Measurements from ENCODE around the gene CCL22. TPM values are rescaled to one million over a fixed set of nuclear protein-coding genes. Genes with fewer than 3 reads are reported as not detected.
"Not testable (repeated sequence)": the region's sequence is repeated elsewhere in the genome, so short reads cannot be mapped to it uniquely, and the experiment has no call there.

Gene CCL22
- total RNA-seq, 1 donor from 2014 or later: not detected

DNA sequence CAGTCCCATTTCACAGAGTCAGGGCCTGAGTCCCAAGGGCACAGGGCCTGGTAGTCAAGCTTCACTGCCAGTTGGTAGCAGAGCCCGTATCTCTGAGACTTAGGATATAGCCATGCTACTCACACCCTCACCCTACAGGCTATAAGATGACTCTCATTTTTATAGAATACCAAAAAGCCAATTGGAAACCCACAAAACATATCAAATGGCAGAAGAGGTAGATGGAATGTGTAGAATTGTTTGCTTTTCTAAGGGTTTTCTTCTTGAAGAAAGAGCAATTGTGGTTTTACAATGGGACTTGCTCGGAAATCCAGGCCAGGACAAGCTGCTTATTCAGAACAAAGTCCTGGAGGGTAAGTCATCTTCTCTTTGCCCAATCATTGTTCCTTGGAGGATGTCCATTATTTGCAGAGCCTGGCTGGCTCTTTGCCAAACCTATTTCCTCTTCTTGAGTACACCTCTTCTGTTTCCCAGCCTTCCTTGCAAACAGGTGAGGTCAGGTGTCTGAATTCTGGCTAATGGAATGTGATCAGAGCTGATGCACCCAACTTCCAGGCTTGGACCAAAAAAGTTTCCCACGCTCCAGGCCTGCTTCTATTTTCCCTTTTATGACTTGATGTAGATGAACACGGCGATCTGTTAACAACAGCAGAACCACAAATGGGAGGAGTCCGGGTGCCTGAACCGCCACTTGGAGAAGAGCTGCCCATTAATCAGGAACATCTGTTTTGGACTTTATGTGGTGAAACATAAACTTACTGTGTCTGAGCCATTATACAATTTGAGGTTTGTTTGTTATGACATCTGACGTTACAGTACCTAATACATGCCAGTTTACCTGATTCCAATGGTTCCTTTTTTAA, 16.9 kb upstream of the CCL22 start:
- H3K9me3 Mint-ChIP-seq (ENCODE audit: low read depth): peaks cover 2% of the 10 kb centered on the region
- TF ChIP-seq, protein P1, sequence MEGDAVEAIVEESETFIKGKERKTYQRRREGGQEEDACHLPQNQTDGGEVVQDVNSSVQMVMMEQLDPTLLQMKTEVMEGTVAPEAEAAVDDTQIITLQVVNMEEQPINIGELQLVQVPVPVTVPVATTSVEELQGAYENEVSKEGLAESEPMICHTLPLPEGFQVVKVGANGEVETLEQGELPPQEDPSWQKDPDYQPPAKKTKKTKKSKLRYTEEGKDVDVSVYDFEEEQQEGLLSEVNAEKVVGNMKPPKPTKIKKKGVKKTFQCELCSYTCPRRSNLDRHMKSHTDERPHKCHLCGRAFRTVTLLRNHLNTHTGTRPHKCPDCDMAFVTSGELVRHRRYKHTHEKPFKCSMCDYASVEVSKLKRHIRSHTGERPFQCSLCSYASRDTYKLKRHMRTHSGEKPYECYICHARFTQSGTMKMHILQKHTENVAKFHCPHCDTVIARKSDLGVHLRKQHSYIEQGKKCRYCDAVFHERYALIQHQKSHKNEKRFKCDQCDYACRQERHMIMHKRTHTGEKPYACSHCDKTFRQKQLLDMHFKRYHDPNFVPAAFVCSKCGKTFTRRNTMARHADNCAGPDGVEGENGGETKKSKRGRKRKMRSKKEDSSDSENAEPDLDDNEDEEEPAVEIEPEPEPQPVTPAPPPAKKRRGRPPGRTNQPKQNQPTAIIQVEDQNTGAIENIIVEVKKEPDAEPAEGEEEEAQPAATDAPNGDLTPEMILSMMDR (IDR thresholded peaks at IDR 0.05): no peak
- no peak for DNase-seq (ENCODE audit: low spot score)
- H3K36me3 Mint-ChIP-seq (ENCODE audit: low read depth): peaks cover 2% of the 10 kb centered on the region
- peaks cover 29% of the 10 kb centered on the region for H3K4me1 Mint-ChIP-seq (ENCODE audit: low read depth)
- H3K4me3 Mint-ChIP-seq (ENCODE audit: unreplicated experiment): no peak overlapping the region
- peaks cover 20% of the 10 kb centered on the region for H3K27me3 Mint-ChIP-seq (ENCODE audit: low read depth)
- H3K27ac Mint-ChIP-seq (ENCODE audit: unreplicated experiment): peak overlapping the region; percentile 10

DNA sequence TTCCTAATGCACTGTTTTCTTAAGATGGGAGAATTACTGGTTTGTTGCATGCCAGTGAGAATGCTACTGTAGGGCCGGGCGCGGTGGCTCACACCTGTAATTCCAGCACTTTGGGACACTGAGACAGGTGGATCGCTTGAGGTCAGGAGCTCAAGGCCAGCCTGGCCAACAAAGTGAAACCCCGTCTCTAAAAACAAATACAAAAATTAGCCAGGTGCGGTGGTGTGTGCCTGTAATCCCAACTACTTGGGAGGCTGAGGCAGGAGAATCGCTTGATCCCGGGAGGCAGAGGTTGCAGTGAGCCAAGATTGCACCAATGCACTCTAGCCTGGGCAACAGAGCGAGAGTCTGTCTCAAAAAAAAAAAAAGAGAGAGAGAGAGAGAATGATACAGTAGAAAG, 16.0 kb upstream of the CCL22 start:
- not testable (repeated sequence) for DNase-seq (ENCODE audit: low spot score); H3K27ac Mint-ChIP-seq (ENCODE audit: unreplicated experiment); H3K36me3 Mint-ChIP-seq (ENCODE audit: low read depth); H3K4me3 Mint-ChIP-seq (ENCODE audit: unreplicated experiment)
- H3K4me1 Mint-ChIP-seq (ENCODE audit: low read depth): peaks cover 29% of the 10 kb centered on the region
- peaks cover 28% of the 10 kb centered on the region for H3K27me3 Mint-ChIP-seq (ENCODE audit: low read depth)
- H3K9me3 Mint-ChIP-seq (ENCODE audit: low read depth): peaks cover 10% of the 10 kb centered on the region

DNA sequence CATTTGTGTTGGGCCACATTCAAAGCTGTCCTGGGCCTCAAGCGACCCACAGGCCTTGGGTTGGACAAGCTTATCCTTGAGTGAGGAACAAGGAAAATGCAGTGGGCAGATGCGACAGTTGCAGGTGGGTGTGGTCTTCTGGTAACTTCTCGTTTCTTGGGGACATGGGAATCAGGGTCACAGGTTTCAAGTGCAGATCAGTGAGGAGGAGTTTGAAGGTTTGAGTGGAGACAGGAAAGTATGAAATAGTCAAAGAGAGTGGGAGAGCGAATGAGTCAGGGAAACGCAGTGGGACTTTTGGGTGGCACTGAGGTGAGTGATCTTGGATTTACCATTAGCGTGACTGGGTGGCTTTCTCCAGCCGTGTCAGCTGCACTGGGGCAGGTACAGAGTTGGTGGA, 15.4 kb upstream of the CCL22 start:
- H3K9me3 Mint-ChIP-seq (ENCODE audit: low read depth): peaks cover 10% of the 10 kb centered on the region
- TF ChIP-seq, protein P1 (IDR thresholded peaks at IDR 0.05): no peak
- H3K27me3 Mint-ChIP-seq (ENCODE audit: low read depth): peaks cover 32% of the 10 kb centered on the region
- H3K4me1 Mint-ChIP-seq (ENCODE audit: low read depth): peaks cover 29% of the 10 kb centered on the region
- DNase-seq (ENCODE audit: low spot score): no peak
- no peak overlapping the region for H3K4me3 Mint-ChIP-seq (ENCODE audit: unreplicated experiment)
- H3K36me3 Mint-ChIP-seq (ENCODE audit: low read depth): peaks cover 5% of the 10 kb centered on the region
- no peak overlapping the region for H3K27ac Mint-ChIP-seq (ENCODE audit: unreplicated experiment)

DNA sequence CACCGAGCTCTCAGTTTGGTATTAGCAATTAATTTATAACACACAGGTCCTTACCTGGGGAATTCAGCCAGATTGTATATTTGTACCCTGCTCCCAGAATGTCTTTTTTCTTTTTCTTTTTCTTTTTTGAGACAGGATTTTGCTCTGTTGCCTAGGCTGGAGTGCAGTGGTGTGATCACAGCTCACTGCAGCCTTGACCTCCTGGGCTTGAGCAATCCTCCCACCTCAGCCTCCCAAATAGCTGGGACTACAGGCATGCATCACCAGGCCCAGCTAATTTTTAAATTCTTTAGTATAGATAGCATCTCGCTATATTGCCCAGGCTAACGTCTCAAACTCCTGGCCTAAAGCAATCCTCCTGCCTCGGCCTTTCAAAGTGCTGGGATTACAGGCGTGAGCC, 14.5 kb upstream of the CCL22 start:
- peaks cover 10% of the 10 kb centered on the region for H3K9me3 Mint-ChIP-seq (ENCODE audit: low read depth)

DNA sequence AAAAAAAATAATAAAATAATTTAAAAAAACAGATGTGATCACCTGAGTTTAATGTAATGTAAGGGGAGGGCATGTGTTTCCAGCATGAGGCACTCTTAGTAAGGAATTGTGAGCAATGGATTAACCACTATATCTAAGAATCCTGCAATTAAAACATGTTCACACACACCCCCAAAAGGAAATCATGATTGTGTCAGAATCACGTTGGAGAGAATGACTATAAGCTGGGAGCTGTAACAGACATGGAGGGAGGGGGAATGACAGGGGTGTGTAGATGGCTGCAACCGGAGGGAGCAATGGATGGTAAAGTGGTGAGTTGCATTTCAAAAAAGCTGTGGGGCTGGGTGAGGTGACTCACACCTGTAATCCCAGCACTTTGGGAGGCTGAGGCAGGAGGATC, 13.6 kb upstream of the CCL22 start:
- Mint-ChIP-seq H3K27me3 (ENCODE audit: low read depth) (peaks cover 40% of the 10 kb centered on the region), H3K9me3 (ENCODE audit: low read depth) (peaks cover 10% of the 10 kb centered on the region), H3K36me3 (ENCODE audit: low read depth) (peaks cover 9% of the 10 kb centered on the region), H3K4me3 (ENCODE audit: unreplicated experiment) (no peak overlapping the region), H3K4me1 (ENCODE audit: low read depth) (peaks cover 19% of the 10 kb centered on the region), H3K27ac (ENCODE audit: unreplicated experiment) (no peak overlapping the region)
- TF ChIP-seq, protein P1 (IDR thresholded peaks at IDR 0.05): no peak
- DNase-seq (ENCODE audit: low spot score): no peak

More for the DNA sequence above, 14.5 kb upstream of the CCL22 start:
- not testable (repeated sequence) for H3K27ac Mint-ChIP-seq (ENCODE audit: unreplicated experiment); H3K4me3 Mint-ChIP-seq (ENCODE audit: unreplicated experiment); H3K36me3 Mint-ChIP-seq (ENCODE audit: low read depth); DNase-seq (ENCODE audit: low spot score)
- peaks cover 35% of the 10 kb centered on the region for H3K27me3 Mint-ChIP-seq (ENCODE audit: low read depth)
- H3K4me1 Mint-ChIP-seq (ENCODE audit: low read depth): peaks cover 28% of the 10 kb centered on the region

DNA sequence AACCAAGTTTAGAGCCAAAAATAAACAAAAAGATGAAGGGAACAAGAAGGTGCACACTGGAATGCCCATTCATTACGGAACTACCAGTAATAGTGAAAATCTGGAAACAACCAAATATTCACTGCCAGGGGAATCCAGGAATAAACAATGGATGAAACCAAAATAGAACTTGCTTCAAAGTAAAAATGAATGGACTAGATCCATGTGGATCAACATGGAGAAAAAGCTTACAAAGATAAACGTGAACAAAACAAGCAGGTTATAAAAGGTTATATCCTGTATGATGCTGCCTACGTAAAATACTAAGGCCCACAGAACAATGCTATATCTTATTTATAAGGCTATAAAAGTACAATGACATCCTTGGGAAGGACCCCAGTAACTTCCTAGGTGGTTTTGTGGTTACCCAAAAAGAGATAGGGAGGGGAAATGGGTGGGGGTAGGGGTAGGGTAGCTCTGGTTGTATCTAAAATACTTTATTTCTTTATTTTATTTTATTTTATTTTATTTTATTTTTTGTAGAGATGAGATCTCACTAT, 12.8 kb upstream of the CCL22 start:
- Mint-ChIP-seq H3K4me1 (ENCODE audit: low read depth) (peaks cover 16% of the 10 kb centered on the region), H3K36me3 (ENCODE audit: low read depth) (peaks cover 9% of the 10 kb centered on the region), H3K4me3 (ENCODE audit: unreplicated experiment) (no peak overlapping the region), H3K27me3 (ENCODE audit: low read depth) (peaks cover 44% of the 10 kb centered on the region), H3K27ac (ENCODE audit: unreplicated experiment) (no peak overlapping the region), H3K9me3 (ENCODE audit: low read depth) (peaks cover 10% of the 10 kb centered on the region)
- TF ChIP-seq, protein P1 (IDR thresholded peaks at IDR 0.05): no peak
- no peak for DNase-seq (ENCODE audit: low spot score)

All from chondrocyte (in vitro differentiated cells).